GM18511 (cell line): ENCODE data around the gene SPEM2.

Source experiments
- ATAC-seq: cut with Tn5 transposase; IDR thresholded peaks from one replicate; pipeline ENCODE4 v1.9.1; 2021; ENCODE audit warnings: mild to moderate bottlenecking, moderate library complexity; ENCODE audit not compliant: unreplicated experiment

The SPEM2 gene

GRCh38 chr17:7425316-7425715 is at the start of gene SPEM2:
SPEM2 (plus strand) TSS chr17:7425616; CDS start chr17:7425689, 73 bp downstream.
- no peak for ATAC-seq

- ATAC-seq: no peak
Measured at GRCh38 chr17:7379134-7379533, 46.3 kb upstream of the SPEM2 start.

- ATAC-seq: no peak
Measured at GRCh38 chr17:7380321-7380720, 45.1 kb upstream of the SPEM2 start.

DNA sequence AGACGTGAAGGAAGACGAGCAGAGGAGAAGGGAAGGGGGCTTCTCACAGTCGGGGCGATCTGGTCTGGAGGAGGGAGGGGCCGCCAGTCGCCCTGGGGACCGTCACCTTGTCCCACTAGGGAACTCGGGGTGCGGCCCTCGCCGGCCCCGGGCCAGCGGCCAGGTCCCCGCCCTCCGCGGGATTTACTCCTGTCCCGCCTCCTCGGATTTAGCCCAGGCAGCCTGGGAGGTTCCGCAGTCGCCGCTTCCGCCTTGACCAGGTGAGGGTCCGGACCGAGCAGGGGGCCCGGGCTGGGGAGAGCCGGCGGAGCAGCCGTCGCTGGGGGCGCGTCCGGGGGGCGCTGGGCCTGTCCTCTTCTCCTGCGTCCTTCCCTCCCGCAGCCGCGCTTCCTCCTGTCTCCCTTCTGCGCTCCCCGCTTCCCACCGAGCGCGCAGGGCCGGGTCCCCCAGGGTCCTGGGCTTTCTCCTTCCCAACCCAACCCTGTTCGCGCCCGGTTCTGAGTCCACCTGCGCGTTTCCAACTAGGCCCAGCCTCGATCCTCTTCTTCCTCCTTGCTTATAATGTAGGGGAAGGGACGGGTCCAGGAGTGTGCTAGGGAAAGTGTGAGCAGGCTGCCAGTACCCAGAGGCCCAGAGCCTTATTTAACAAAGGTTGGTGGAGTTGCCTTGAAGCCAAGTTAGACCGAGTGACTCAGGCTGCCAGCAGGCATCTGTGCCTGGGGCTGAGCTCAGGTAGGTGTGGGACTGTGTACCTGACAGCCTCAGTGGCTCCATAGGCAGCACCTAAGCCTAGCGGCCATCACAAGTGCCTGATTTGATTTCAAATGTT is 44.3 kb upstream of the SPEM2 start, which contains the start of gene TNK1:
Gene TNK1, plus strand, starts transcription at position 235 of the 829 bp plus-strand sequence. CDS start 1,838 bp downstream, outside the sequence.
- no peak for ATAC-seq

- ATAC-seq: no peak
Measured at GRCh38 chr17:7382901-7383300, 42.5 kb upstream of the SPEM2 start.

DNA sequence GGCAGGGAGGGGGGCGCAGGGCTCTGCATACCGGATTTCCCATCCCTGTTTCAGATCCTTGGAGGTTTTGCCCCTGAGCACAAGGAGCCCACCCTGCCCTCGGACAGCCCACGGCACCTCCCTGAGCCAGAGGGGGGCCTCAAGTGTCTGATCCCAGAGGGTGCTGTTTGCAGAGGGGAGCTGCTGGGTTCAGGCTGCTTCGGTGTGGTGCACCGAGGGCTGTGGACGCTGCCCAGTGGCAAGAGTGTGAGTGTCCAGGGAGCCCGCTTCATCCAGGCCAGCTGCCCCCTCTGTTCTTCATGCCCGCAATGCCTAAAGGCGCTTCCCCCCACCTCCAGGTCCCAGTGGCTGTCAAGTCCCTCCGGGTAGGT is 42.1 kb upstream of the SPEM2 start:
- ATAC-seq: no peak

DNA sequence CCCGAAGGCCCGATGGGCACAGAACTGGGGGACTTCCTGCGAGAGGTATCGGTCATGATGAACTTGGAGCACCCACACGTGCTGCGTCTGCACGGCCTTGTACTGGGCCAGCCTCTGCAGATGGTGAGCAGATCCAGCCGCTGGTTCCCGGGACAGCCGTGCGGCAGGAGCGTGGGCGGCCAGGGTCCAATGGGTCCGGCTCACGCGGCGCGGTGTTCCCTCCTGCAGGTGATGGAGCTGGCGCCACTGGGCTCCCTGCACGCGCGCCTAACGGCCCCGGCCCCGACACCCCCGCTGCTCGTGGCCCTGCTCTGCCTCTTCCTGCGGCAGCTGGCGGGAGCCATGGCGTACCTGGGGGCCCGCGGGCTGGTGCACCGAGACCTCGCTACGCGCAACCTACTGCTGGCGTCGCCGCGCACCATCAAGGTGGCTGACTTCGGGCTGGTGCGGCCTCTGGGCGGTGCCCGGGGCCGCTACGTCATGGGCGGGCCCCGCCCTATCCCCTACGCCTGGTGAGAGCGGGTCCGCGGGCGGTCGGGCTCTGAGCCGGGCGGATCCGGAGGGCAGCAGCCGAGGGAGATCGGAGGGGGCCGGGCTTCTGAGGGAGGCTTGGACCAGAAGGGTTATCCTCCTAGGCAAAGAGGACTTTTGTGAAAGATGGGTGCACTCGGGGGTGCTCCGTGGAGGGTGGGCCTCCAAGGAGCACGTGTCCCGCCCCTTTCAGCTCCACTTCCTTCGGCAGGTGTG is 41.5 kb upstream of the SPEM2 start:
- peak; percentile 78 for ATAC-seq

DNA sequence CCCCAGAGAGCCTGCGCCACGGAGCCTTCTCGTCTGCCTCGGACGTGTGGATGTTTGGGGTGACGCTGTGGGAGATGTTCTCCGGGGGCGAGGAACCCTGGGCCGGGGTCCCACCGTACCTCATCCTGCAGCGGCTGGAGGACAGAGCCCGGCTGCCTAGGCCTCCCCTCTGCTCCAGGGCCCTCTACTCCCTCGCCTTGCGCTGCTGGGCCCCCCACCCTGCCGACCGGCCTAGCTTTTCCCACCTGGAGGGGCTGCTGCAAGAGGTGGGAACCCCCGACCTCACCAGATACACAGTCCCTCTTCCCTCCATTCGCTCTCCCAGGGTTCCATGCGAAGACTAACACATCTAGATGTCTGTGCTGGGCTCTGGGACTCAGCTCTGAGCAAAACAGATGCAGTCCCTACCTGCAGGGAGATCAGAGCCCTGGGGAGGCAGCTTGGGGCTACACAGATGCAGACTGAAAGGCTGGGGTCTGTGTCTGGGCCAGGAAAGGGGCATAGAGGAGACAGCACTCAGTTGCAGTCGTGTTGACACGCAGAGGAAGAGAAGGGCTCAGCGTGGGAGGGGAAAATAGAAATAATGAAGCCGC is 40.8 kb upstream of the SPEM2 start:
- ATAC-seq: no peak

- no peak for ATAC-seq
Measured at GRCh38 chr17:7388856-7389255, 36.6 kb upstream of the SPEM2 start.

DNA sequence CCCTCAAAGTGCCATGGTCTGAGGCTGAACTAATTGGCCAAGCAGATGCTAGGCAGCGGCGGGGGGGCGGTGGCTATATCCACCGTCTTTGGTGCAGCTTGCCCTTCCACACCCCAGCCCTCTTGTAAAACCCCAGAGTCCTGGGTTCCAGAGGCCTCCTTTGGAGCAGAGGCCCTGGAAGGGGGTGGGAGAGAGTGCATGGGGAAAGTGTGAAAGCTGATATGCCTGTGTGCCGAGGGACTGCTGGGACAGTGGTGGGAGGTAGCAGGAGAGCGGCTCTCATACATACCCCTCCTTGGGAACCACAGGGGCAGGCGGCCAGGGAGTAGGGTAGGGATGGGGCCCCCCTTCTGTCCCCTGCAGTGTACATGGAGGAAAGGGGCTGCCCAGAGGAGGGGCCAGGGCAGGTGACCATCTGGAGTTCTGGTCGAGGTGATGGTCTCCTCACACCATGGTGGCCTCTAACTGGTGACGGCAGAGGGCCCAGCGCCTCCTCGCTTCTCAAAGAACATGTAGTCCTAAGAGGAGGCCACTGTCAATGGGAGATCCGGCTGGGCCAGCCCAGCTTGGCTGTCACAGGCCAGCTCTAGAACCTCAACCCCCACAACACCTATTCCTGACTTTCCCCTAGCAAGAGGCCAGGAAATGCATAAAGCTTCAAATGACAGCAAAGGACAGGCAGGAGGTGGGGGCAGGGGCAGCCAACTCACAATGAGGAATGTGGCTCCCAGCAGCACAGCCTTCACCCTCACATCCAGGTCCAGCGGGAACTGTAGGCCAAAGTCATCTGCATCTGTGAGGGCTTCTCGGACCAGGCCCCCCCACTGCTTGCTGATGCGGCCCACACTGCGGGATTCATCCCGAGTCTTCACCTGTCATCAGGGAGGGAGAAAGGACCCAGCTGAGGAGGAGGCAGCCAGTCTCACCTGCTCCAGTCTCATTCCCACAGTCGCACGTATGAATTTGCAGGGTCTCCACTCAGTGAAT is 35.2 kb upstream of the SPEM2 start:
- ATAC-seq: no peak

DNA sequence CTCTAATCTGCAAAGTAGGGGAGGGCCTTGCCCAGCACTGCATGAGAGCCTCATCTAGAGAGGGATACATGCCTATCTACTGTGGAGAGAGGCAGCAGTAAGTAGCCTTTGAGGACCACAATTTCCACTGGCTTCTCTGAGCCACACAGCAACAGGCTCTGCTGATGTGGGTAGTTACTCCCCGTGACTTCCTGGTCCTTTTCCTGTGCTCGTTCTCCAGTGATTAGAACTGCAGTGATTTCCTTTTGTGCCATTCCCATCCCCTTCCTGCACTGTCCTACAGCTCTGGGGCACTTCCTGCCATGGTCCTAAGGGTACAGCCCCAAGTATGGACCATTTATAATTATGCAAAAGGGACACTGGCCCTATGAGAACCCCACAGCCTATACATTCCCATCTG is 34.1 kb upstream of the SPEM2 start:
- no peak for ATAC-seq

DNA sequence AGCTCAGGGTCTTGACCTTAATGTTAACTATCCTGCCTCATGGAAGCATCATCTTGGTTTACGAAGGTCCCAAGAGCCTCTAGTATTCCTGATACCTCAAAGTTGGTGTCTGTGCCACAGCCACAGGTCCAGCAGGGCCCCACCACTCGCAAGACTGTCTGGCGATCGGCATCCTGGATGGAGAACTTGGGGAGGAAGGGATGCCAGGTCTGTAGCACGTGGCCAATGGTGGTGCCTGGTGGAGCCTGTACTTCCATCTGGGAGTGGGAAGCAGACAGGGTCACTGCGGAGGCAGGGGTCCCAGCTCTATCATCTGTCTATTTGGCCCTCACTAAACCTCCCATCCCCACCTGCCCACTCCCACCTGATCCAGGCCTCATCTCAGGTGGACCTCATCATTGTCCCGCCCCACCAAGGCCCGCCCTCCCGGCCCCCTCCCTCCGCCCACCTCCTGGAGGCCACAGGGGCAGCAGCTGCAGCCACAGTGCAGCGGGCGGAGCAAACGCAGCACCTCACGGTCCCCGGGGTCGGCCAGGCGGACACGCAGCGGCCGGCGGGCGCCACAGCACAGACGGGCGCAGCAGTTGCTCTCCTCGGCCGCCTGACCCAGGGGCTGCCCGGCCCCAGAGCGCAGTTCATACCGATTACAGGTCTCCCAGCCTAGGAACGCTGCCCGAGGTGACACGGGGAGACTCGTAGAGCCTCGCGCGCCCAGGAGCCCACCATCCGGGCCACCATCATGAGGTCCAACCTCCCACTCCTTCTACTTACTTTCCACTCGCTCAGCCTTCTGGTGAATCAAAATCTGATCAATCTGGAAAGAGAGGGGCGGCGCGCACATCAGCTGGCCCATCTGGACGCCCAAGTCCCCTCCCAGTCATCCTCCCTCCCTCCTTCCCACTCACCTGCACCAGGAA is 32.5 kb upstream of the SPEM2 start:
- no peak for ATAC-seq

DNA sequence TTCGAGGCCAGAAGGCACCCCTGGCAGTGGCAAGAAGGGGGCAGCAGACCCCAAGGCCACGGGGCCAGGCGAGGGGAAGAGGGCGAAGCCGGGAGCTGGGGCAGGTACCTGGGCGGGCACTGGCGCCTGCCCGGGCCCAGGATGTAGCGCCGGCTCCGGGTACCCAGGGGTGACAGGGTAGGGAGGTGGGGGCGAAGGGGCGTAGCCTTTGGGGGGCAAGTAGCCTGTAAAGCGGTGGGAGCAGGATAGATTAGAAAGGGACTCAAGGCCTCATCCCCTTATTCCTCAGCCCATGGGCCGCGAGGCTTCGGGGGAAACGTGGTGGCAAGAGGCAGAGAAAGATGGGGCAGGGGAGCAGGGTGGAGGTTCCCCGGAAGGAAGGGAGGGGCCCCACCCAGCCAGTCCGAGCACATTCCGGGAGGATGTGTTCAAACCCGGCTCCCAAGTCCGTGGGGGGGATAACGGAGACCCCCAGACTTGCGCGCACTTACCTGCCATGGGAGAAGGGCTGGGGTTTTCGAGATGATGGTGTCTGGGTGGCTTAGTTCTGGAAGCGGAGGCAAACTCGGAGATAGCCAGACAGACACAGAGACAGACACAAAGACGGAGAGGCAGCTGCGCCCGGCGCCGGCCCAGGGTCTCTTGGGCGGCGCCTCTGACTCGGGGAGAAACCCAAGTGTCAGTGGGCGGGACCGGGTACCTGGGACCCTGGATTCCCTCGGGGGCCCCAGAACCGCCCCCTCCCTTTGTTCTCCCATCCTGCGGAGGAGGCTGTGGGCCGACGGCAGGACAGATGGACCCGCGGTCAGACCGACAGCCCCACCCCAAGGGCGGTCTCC is 31.6 kb upstream of the SPEM2 start:
- peak; percentile 62 for ATAC-seq

GRCh38 chr17:7394452-7395191 is 30.8 kb upstream of the SPEM2 start, which contains the start of gene PLSCR3:
PLSCR3 (minus strand) TSS chr17:7394525; CDS start chr17:7394110, 415 bp downstream.
- peak; percentile 78 for ATAC-seq

DNA sequence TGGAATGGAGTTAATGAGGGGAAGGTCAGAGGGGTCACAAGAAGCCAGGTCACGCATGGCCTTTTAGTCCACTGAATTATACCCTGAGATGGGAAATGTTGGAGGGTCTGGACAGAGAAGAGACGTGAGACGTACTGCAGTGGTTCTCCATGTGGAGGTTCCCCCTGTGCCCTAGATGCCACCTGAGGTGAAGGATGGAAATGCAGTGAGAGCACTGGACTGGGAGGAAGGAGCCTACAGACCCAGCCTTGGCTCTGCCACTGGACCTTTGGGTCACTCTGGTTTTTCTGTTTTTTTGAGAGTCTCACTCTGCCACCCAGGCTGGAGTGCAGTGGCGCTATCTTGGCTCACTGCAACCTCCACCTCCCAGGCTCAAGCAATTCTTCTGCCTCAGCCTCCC is 29.3 kb upstream of the SPEM2 start:
- ATAC-seq: no peak

- ATAC-seq: no peak
Measured at GRCh38 chr17:7398612-7399011, 26.8 kb upstream of the SPEM2 start.

DNA sequence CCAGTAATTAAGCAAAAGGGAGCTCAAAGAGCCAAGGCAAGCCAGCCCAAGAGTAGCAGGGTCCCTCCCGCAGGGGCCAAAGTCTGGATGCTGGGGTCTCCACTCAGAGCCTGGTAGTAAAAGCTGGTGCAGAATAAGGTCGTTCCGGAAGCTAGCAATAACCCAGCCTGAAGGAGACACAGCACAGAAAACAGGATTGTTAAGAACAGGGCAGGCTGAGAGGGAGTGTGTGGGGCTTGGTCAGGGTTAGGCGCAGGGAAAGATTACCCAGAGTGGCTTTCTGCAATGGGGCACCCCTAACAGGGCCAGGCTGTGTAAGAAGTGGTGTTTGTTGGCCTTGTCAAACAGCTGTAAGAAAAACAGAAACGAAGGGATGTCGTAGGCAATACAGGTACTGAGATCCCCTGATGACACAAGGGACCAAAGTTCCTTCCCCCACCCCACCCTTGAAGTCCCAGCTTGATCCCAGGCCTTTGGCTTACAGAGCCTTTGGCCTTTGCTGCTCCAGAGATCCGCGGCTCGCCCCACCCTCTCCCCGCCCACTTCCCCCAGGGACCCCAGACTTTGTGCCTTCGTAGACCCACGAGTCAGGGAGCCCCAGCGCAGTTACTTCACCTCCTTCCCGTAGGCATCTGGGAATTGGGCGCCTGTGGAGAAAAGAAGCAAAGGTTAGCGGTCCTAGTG is 22.2 kb upstream of the SPEM2 start:
- ATAC-seq: no peak

DNA sequence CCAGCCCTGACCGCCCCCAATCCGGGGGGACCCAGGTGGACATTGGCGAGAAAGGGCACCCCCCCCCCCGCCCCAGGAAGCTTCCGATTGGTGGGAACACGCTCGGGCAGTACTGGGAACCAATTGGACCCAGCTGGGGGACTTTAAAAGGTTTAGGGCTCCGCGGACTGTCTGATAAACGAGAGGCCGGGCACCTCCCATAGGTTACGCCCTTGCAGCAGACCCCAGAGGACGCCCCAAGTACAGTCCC is 21.8 kb upstream of the SPEM2 start:
- ATAC-seq: peak; percentile 28
